B cell (primary cell): ENCODE measurements around the gene LCE2C. TPM values are rescaled to one million over a fixed set of nuclear protein-coding genes. Genes with fewer than 3 reads are reported as not detected.

Experiments
- ATAC-seq: fragments of 200-7000 bp; cut with Tn5 transposase; one replicate; pipeline ENCODE4 v1.10.0; 2021; ENCODE audit warnings: low read depth, mild to moderate bottlenecking, moderate number of reproducible peaks, moderate library complexity
- CTCF ChIA-PET: fragments of 350-600 bp; sonication (Branson Sonifier 250); formaldehyde crosslinking; loops from one replicate; lab custom pipeline; 2021; ENCODE audit warnings: antibody characterized with exemption, inconsistent platforms; lab: Charles Lee
- POLR2A ChIA-PET: fragments of 350-600 bp; sonication (Branson Sonifier 250); formaldehyde crosslinking; loops from one replicate; lab custom pipeline; 2021; ENCODE audit warnings: antibody characterized with exemption; lab: Charles Lee
- DNase-seq: peaks from one replicate; pipeline ENCODE4 v3.0.0; 2013
- H2AFZ ChIP-seq: 2 replicates; pipeline ENCODE4 v1.6.1; 2012; ENCODE audit warnings: mild to moderate bottlenecking, low read depth, low read length; ENCODE audit not compliant: insufficient read depth, poor library complexity, severe bottlenecking
- H3K27ac ChIP-seq, 2 donors: 1 replicate in 1 of 2; 2 replicates in 1 of 2; pipeline ENCODE4 v1.5.1; 2012 to 2013; ENCODE audit warnings: low read length in 2 of 2, mild to moderate bottlenecking in 2 of 2, moderate library complexity in 1 of 2
- H3K27me3 ChIP-seq, 4 experiments: fragments of 200-600 bp in 1 of 4; sonication (generic) in 1 of 4; replicated peaks in 1 of 4; 1 replicate in 2 of 4; 2 replicates in 2 of 4; pipeline versions ENCODE4 v1.6.1 to v1.7.0; 2013 to 2016; ENCODE audit warnings: low read length in 3 of 4, mild to moderate bottlenecking in 2 of 4, mixed read lengths in 1 of 4, moderate library complexity in 1 of 4; ENCODE audit not compliant: insufficient read depth in 4 of 4, control insufficient read depth in 3 of 4; ENCODE audit errors: control extremely low read depth in 1 of 4
- H3K36me3 ChIP-seq, 2 experiments: replicated peaks in 1 of 2; 1 replicate in 1 of 2; 2 replicates in 1 of 2; pipeline versions ENCODE4 v1.6.1 to v1.7.1; 2013; ENCODE audit warnings: low read length in 1 of 2; ENCODE audit not compliant: insufficient read depth in 2 of 2, control insufficient read depth in 1 of 2; ENCODE audit errors: control extremely low read depth in 1 of 2, extremely low read depth in 1 of 2
- H3K4me1 ChIP-seq, 2 donors: fragments of 200-600 bp in 1 of 2; sonication (generic) in 1 of 2; 1 replicate in 1 of 2; 2 replicates in 1 of 2; pipeline versions ENCODE4 v1.5.1 to v1.6.1; 2013 to 2017; ENCODE audit warnings: low read length in 2 of 2; ENCODE audit not compliant: control insufficient read depth in 2 of 2, insufficient read depth in 2 of 2
- H3K4me2 ChIP-seq: replicated peaks from 2 replicates; pipeline ENCODE3; 2012; ENCODE audit warnings: mild to moderate bottlenecking, low read depth, low read length; ENCODE audit not compliant: poor library complexity, severe bottlenecking
- H3K4me3 ChIP-seq, 5 experiments: fragments of 200-600 bp in 1 of 5; sonication (generic) in 1 of 5; 1 replicate in 3 of 5; 2 replicates in 2 of 5; pipeline versions ENCODE4 v1.5.1 to v1.7.0; 2011 to 2016; ENCODE audit warnings: low read length in 4 of 5, mild to moderate bottlenecking in 4 of 5, low read depth in 2 of 5, control low read depth in 1 of 5, moderate library complexity in 1 of 5; ENCODE audit not compliant: insufficient read depth in 1 of 5; ENCODE audit errors: control extremely low read depth in 1 of 5, extremely low read depth in 1 of 5
- H3K79me2 ChIP-seq: fragments of 200-600 bp; sonication (generic); one replicate; pipeline ENCODE4 v1.6.0; 2016; ENCODE audit warnings: low read length; ENCODE audit not compliant: control insufficient read depth, insufficient read depth
- H3K9ac ChIP-seq: fragments of 200-600 bp; sonication (generic); 2 replicates; pipeline ENCODE4 v1.6.1; 2017; ENCODE audit warnings: mild to moderate bottlenecking, low read length, moderate library complexity
- H3K9me3 ChIP-seq, 3 donors: one replicate each; pipeline versions ENCODE4 v1.6.1 to v1.7.1; 2013; ENCODE audit warnings: low read length in 2 of 3; ENCODE audit not compliant: control insufficient read depth in 2 of 3, insufficient read depth in 1 of 3; ENCODE audit errors: control extremely low read depth in 1 of 3
- H4K20me1 ChIP-seq: 2 replicates; pipeline ENCODE4 v1.6.0; 2012; ENCODE audit warnings: mild to moderate bottlenecking, low read length; ENCODE audit not compliant: insufficient read depth, control insufficient read depth, poor library complexity, severe bottlenecking
- H3K27ac Mint-ChIP-seq: one replicate; pipeline ENCODE4 v1.8.0; 2021; ENCODE audit warnings: mixed read lengths
- H3K27me3 Mint-ChIP-seq: one replicate; pipeline ENCODE4 v1.8.0; 2021; ENCODE audit warnings: mixed read lengths
- H3K4me1 Mint-ChIP-seq: one replicate; pipeline ENCODE4 v1.8.0; 2021; ENCODE audit warnings: mixed read lengths
- H3K4me3 Mint-ChIP-seq: one replicate; pipeline ENCODE4 v1.8.0; 2021; ENCODE audit warnings: mixed read lengths
- H3K9me3 Mint-ChIP-seq: one replicate; pipeline ENCODE4 v1.8.0; 2022; ENCODE audit warnings: mixed read lengths; ENCODE audit not compliant: insufficient read depth
- EZH2 ChIP-seq: IDR thresholded peaks from 2 replicates; pipeline ENCODE4 v1.6.1; 2012; ENCODE audit warnings: borderline replicate concordance, low read depth, mild to moderate bottlenecking, moderate library complexity, low read length; ENCODE audit not compliant: insufficient read depth, poor library complexity, severe bottlenecking
- WGBS: methylation state at CpG from one replicate; pipeline ENCODE4 v1.1.5; 2013; ENCODE audit warnings: missing lambda C conversion rate; ENCODE audit not compliant: insufficient coverage; 5-methylcytosine and 5-hydroxymethylcytosine counted together
- intact Hi-C: fragments of 100-400 bp; cut with micrococcal nuclease; formaldehyde crosslinking; loops from one replicate; pipeline ENCODE4 v1.10.0; 2022
- polyA plus RNA-seq: library from polyadenylated mRNA; depleted of rRNA; stranded (reverse); fragments of >200 nt; gene quantifications from 2 replicates; pipeline ENCODE4 v1.2.3, GENCODE V29; 2012
- total RNA-seq, 2 donors: library from RNA; stranded (reverse); fragments of 120-200 nt in 1 of 2; gene quantifications; 1 replicate in 1 of 2; 2 replicates in 1 of 2; pipeline versions ENCODE4 v1.2.3 to v1.2.4, GENCODE V29; 2013 to 2022
- TF ChIP-seq, protein P1 (sequence below): fragments of 200-600 bp; IDR thresholded peaks from one replicate; pipeline ENCODE4 v1.8.0; 2022; ENCODE audit warnings: antibody characterized with exemption, mild to moderate bottlenecking

The LCE2C gene
- total and polyA plus RNA-seq, 2 donors (not counting 1 experiment from before 2014, with no cell fraction given): not detected

DNA sequence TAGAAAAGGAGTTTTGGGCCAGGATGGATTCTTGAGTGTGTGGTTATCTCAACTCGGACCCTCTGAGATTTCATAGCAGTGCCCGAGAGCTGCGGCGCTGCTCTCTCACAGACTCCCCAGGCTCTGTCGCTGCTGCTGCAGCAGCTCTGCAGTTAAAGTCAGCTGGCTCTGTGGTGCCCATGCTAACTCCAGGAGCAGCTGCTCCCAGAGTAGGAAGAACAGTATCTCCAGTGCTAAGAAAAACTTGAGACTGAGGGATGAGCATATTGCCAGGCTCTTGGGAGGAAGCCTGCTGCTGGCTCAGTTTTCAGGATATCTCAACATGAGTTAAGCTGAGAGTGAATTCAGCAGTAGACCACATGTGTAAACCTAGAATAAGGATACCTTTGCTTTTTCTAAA is 7.4 kb upstream of the LCE2C start:
- H3K27me3 ChIP-seq: peaks cover 0 to 3% (median 0%) of the 10 kb centered on the region in 4 experiments
- intact Hi-C loops: no loop called here
- WGBS: 89% methylated on average over 4 of the region's 5 CpGs
- H3K27ac ChIP-seq: no peak overlapping the region
- TF ChIP-seq, protein P1, sequence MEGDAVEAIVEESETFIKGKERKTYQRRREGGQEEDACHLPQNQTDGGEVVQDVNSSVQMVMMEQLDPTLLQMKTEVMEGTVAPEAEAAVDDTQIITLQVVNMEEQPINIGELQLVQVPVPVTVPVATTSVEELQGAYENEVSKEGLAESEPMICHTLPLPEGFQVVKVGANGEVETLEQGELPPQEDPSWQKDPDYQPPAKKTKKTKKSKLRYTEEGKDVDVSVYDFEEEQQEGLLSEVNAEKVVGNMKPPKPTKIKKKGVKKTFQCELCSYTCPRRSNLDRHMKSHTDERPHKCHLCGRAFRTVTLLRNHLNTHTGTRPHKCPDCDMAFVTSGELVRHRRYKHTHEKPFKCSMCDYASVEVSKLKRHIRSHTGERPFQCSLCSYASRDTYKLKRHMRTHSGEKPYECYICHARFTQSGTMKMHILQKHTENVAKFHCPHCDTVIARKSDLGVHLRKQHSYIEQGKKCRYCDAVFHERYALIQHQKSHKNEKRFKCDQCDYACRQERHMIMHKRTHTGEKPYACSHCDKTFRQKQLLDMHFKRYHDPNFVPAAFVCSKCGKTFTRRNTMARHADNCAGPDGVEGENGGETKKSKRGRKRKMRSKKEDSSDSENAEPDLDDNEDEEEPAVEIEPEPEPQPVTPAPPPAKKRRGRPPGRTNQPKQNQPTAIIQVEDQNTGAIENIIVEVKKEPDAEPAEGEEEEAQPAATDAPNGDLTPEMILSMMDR: no peak
- TF ChIP-seq EZH2: no peak
- H3K27me3 Mint-ChIP-seq: peaks cover 20% of the 10 kb centered on the region
- no peak for ATAC-seq
- ChIA-PET CTCF (no interaction called here), POLR2A (no interaction called here)
- H4K20me1 ChIP-seq: no peaks in the 10 kb centered on the region
- H3K36me3 ChIP-seq: no peaks in the 10 kb centered on the region
- H3K9me3 Mint-ChIP-seq: no peaks in the 10 kb centered on the region
- H3K4me1 ChIP-seq: no peaks in the 10 kb centered on the region
- no peaks in the 10 kb centered on the region for H3K79me2 ChIP-seq
- no peak overlapping the region for H3K9ac ChIP-seq
- no peak overlapping the region for H3K4me2 ChIP-seq
- H3K9me3 ChIP-seq: no peaks in the 10 kb centered on the region
- H3K4me1 Mint-ChIP-seq: no peaks in the 10 kb centered on the region
- H3K4me3 ChIP-seq: no peak overlapping the region
- no peak overlapping the region for H2AFZ ChIP-seq
- H3K27ac Mint-ChIP-seq: no peak overlapping the region
- no peak for DNase-seq
- no peak overlapping the region for H3K4me3 Mint-ChIP-seq

DNA sequence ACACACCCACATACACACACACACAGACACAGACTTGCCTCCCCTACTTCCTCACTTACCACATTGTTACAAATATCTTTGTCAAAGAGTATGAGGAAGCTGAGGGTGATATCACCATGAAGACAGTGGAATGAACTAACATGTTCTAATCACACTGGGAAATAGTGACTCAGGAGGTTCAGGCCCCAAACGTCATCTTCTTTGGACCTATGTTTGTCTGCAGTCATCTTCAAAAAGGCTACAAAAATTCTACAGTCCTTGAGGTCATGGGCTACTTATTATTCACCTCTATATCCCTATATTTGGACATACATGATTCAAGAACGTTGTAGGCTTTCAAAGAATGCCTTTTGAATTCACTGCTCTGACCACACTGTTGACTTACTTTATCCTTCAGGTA is 2.1 kb upstream of the LCE2C start:
- Histone ChIP-seq H3K4me2 (no peak overlapping the region), H3K27me3 (no peaks in the 10 kb centered on the region), H3K4me1 (no peaks in the 10 kb centered on the region), H2AFZ (no peak overlapping the region), H3K9me3 (no peaks in the 10 kb centered on the region), H3K27ac (no peak overlapping the region), H3K9ac (no peak overlapping the region), H3K79me2 (no peaks in the 10 kb centered on the region), H3K4me3 (no peak overlapping the region), H3K36me3 (no peaks in the 10 kb centered on the region), H4K20me1 (no peaks in the 10 kb centered on the region)
- DNase-seq (no peak), ATAC-seq (no peak)
- Mint-ChIP-seq H3K27ac (no peak overlapping the region), H3K4me1 (no peaks in the 10 kb centered on the region), H3K4me3 (no peak overlapping the region), H3K27me3 (peaks cover 15% of the 10 kb centered on the region), H3K9me3 (no peaks in the 10 kb centered on the region)
- POLR2A ChIA-PET: no interaction called here
- intact Hi-C loops: no loop called here
- CTCF ChIA-PET: no interaction called here
- TF ChIP-seq, protein P1: no peak
- no peak for TF ChIP-seq EZH2
- no CpG with 5 or more reads among the region's 2 CpGs for WGBS
